22Rv1 (cell line): ENCODE data around the gene C1orf21.

Experiments used
- H3K27ac ChIP-seq: fragments of 450-650 bp; 2 replicates; pipeline ENCODE4 v1.5.1; 2017
- ZFX ChIP-seq: fragments of 450-650 bp; IDR thresholded peaks from 2 replicates; pipeline ENCODE4 v1.6.1; 2017; ENCODE audit warnings: antibody characterized with exemption, borderline replicate concordance
- TF ChIP-seq, protein P1 (sequence below): fragments of 450-650 bp; IDR thresholded peaks from 2 replicates; pipeline ENCODE4 v1.5.1; 2017; ENCODE audit warnings: mild to moderate bottlenecking

Gene C1orf21

DNA sequence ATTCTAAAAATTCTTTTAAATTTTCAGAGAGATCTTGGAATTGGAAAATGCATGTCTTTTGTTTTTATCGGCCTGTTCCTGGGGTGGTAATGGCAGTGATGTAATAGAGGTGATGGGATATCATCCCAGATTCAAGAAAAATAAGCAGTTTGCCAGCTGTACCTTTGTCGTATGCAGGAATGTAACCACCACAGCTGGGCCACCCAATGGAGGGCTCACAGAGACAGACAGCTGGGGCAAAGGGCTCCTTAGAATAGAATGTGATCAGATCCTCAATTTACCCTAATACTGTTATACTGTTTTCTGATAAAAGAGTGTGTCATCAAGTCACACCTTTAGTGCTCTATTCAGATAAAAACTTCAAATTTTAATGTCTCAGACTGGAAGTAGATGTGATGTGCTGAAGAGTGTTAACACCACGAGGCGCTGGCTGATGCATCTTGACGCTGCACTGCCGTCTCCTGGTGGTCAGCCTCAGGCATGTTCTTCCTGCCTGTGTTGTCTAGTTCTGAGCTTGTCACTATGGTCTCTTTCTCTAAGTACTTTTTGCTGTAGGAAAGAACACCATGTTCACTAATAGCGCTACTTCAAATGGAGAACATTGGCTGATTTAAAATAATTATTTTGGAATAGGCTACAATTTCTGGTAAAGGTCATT, 78.8 kb downstream of the C1orf21 start:
- TF ChIP-seq, protein P1, sequence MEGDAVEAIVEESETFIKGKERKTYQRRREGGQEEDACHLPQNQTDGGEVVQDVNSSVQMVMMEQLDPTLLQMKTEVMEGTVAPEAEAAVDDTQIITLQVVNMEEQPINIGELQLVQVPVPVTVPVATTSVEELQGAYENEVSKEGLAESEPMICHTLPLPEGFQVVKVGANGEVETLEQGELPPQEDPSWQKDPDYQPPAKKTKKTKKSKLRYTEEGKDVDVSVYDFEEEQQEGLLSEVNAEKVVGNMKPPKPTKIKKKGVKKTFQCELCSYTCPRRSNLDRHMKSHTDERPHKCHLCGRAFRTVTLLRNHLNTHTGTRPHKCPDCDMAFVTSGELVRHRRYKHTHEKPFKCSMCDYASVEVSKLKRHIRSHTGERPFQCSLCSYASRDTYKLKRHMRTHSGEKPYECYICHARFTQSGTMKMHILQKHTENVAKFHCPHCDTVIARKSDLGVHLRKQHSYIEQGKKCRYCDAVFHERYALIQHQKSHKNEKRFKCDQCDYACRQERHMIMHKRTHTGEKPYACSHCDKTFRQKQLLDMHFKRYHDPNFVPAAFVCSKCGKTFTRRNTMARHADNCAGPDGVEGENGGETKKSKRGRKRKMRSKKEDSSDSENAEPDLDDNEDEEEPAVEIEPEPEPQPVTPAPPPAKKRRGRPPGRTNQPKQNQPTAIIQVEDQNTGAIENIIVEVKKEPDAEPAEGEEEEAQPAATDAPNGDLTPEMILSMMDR = no peak
- TF ChIP-seq ZFX = no peak
- H3K27ac ChIP-seq = no peak overlapping the region

DNA sequence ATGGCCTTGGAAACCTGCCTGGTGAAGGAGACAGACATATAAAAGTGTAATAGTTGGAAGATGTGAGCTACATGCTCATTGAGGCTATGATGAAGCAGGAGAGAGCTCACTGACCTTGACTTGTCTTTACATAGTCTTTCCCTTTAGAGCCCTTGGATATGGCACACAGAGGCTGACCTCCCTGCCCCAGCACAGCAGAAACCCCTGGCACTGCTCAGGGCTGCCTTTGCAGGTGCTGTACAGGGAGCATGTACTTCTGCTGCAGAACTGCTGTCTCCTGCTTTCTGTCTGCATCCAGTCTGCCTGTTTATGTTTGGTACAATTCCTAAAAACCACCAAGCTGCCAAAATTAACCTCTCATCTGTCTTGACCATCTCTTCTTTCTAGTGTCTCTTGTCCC, 80.5 kb downstream of the C1orf21 start:
- no peak overlapping the region for H3K27ac ChIP-seq
- no peak for TF ChIP-seq ZFX
- TF ChIP-seq, protein P1 = no peak

DNA sequence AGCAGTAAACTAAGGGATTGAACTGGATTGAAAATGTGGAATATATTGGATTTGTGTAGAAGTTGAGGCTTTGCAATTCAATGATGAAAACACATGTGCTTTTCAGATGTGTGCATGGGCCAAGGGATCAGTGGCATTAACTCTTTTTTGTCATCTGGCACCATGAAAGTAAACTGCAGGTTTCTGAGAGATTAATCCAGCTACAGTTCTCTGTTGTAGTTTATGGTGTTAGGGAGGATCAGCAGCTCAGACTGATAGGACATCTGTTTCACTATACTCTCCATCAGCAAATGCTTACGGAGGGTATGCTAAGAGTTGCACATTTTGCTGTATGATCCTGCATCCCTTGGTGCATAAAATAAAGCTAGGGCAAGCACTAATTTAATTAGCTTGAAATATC, 82.6 kb downstream of the C1orf21 start:
- no peak for TF ChIP-seq ZFX
- TF ChIP-seq, protein P1 = no peak
- no peak overlapping the region for H3K27ac ChIP-seq

DNA sequence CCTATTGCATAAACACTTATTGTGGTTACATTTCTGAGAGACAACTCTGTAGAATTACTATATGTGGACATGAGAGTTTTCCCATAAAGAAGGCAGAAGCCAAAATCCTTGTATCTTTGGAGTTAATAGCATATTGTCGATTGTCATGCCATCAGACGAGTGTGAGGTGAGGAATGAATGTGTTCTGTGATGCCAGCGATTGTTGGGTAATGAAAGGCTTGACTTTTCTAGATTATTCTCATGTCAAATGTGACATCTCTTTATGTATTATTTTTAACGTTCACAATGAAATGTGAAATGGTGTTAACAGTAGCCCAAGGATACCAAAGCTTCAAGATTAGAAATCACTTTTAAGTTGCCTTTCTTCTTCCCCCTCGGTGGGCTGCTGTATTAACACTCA, 84.9 kb downstream of the C1orf21 start:
- H3K27ac ChIP-seq = no peak overlapping the region
- TF ChIP-seq, protein P1 = no peak
- no peak for TF ChIP-seq ZFX

DNA sequence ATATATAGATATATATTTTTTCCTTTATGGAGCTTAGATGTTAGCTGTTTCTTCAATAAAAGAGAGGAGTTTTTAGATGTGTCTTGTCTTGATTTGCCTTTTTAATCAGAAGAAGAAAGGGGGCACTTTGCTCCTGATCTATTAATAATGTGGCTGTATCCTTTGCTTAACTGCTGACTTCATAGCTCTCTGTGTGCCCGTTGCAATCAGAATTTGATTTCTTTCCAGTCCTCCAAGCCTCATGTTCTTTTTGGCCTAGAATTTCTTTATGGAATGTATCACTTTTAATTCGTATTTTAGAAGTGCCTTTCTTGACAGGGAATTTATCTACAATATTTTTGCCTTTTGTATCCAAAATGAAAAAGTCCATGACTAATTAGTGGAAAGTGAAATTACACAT, 85.3 kb downstream of the C1orf21 start:
- no peak for TF ChIP-seq ZFX
- TF ChIP-seq, protein P1 = no peak
- H3K27ac ChIP-seq = no peak overlapping the region

DNA sequence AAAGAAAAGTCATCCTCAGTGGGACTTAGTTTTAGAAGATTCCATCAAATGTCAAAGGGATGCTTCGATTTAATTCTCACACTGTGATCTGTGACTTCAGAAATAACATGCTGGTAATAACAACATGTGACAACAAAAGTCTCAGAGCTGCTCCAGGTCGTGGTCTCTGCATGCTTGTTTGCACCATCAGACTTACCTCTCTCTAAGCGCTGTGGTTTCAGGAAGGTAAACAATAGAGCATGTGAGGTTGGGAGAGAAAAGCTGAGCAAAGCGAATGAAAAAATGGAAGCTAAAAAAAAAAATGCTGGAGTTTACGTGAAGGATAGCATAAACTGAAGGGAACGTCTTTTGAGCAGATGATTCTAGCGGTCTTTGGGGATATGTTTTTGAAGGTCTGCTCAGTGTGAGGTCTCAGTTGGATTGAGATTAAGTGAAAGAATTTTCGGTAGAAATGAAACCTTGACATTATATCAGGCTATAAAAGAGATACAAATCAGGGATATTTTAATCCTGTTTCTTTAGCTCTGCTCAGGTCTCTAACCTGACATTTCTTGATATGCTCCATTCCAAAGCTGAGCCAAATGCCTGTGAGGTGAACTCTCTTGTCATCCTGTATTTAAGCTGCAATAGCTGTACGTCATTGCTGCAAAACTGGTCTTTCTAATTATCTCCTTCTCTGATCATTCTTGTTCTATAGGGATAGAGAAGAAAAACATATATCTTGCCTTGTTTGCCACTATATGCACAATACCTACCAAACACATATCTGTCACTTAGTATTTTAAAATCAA, 86.5 kb downstream of the C1orf21 start:
- H3K27ac ChIP-seq = no peak overlapping the region
- no peak for TF ChIP-seq ZFX
- TF ChIP-seq, protein P1 = no peak

DNA sequence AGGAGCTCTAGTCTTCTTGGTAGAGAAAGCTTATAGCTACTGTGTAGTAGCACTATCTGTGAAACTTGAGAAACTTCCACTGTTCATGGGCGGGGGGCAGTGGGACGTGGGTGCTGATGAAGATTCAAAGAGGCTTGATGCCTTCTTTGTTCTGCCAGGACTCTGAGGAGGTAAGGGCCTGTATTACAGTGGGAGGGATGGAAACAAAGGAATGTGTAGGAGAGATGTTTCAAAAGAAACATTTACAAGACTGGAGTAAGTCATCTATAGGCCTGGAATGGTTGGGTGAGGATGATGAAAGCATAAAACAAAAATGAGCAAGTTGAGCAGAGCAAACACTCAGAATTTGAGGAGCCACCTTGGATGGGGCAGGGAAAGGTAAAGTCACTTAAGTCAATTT, 89.4 kb downstream of the C1orf21 start:
- TF ChIP-seq, protein P1 = no peak
- TF ChIP-seq ZFX = no peak
- H3K27ac ChIP-seq = no peak overlapping the region
